ENCODE results near the gene PPM1K. TPM values are rescaled to one million over a fixed set of nuclear protein-coding genes. Genes with fewer than 3 reads are reported as not detected.

The PPM1K gene
- total and polyA plus RNA-seq, 9 of the 15 experiments (the other 6 are each of a cell fraction or from before 2014, with no cell fraction given) = 8.2 to 18.0 (median 10.5) TPM

- no peak for TF ChIP-seq ZFPM2 (CRISPR knock-in tag; IDR thresholded peaks at IDR 0.05)
These were observed at the start of gene PPM1K (continued) for GRCh38 chr4:88284439-88285234.

GRCh38 chr4:88333741-88334405, 49.5 kb upstream of the PPM1K start:
- CTCF ChIA-PET (ENCODE audit: low intra/inter-chr PET ratio) = no interaction called here
- intact Hi-C loops (cut with micrococcal nuclease) = no loop called here

More at GRCh38 chr4:88333741-88334405, 49.5 kb upstream of the PPM1K start:
- in situ Hi-C loops (cut with MboI) = no loop called here
- no peaks in the 10 kb centered on the region for H3K9me3 ChIP-seq (replicated peaks; ENCODE audit: control insufficient read depth, insufficient read depth, low read depth, low read length)
- no peaks in the 10 kb centered on the region for H3K9me1 ChIP-seq (ENCODE audit: control insufficient read depth, insufficient read depth, low read length)
- H3K9ac ChIP-seq (ENCODE audit: insufficient read depth in 1 of 2, low read depth in 2 of 2, low read length in 2 of 2) = no peak overlapping the region
- ATAC-seq = no peak
- no peaks in the 10 kb centered on the region for H3K36me3 ChIP-seq (ENCODE audit: control insufficient read depth, insufficient read depth, low read length)
- H3K4me2 ChIP-seq (ENCODE audit: insufficient read depth, low read length) = no peak overlapping the region
- TF ChIP-seq NRF1 (conservative IDR thresholded peaks at IDR 0.05 in 1 of 2, IDR thresholded peaks at IDR 0.05 in 1 of 2) (no peak), CEBPG (CRISPR knock-in tag; IDR thresholded peaks at IDR 0.05) (no peak), CEBPG (tag; conservative IDR thresholded peaks at IDR 0.05 in 1 of 2, IDR thresholded peaks at IDR 0.05 in 1 of 2) (0 out of 4 replicates have a peak, but pooled peaks of 1 of the 2 experiments have one; percentile 13), CBFA2T2 (conservative IDR thresholded peaks at IDR 0.05) (no peak), POLR2AphosphoS2 (IDR thresholded peaks at IDR 0.05; ENCODE audit: low read length) (no peak), ZNF133 (CRISPR knock-in tag; IDR thresholded peaks at IDR 0.05) (no peak)
- no peaks in the 10 kb centered on the region for H3K4me1 ChIP-seq (replicated peaks in 1 of 2; ENCODE audit: control insufficient read depth in 2 of 2, insufficient read depth in 2 of 2, low read length in 2 of 2)
- H3K79me2 ChIP-seq (ENCODE audit: control insufficient read depth, insufficient read depth, low read length) = no peaks in the 10 kb centered on the region
- H3K27ac ChIP-seq (ENCODE audit: extremely low read depth, low read depth, low read length) = no peak overlapping the region
- no peak for FAIRE-seq
- POLR2A ChIA-PET = no interaction called here
- no peak overlapping the region for H3K4me3 ChIP-seq
- WGBS (ENCODE audit: insufficient coverage, low coverage, missing lambda C conversion rate) = 0% methylated on average over 1 of the region's 1 CpG
- H3K27me3 ChIP-seq (ENCODE audit: control insufficient read depth in 2 of 2, insufficient read depth in 2 of 2, low read length in 2 of 2) = no peaks in the 10 kb centered on the region
- no peak overlapping the region for H2AFZ ChIP-seq (ENCODE audit: low read depth, low read length)
- no peaks in the 10 kb centered on the region for H4K20me1 ChIP-seq (replicated peaks; ENCODE audit: control insufficient read depth, insufficient read depth, low read length)
- no peak for DNase-seq (ENCODE audit: extremely low read depth in 1 of 4, low spot score in 3 of 4)
- BruUV-seq (replicated peaks) = no TSS peak
